ENCODE data around the gene AOPEP.

The AOPEP gene

GRCh38 chr9:95131023-95131943 lies 404.8 kb downstream of the AOPEP start:
- Histone ChIP-seq H3K36me3 (no peaks in the 10 kb centered on the region), H3K27me3 (no peaks in the 10 kb centered on the region), H3K9me3 (no peaks in the 10 kb centered on the region), H3K4me1 (peaks cover 0 to 21% (median 8%) of the 10 kb centered on the region in 4 donors), H3K4me3 (no peak overlapping the region), H3K27ac (no peak overlapping the region)
- peak; percentile 81 to 85 for TF ChIP-seq CTCF (IDR thresholded peaks at IDR 0.05)
- intact Hi-C loops (cut with DNase I; ENCODE audit: low total_unique reads) = loop anchor here (5.0 kb wide), 1 partner anchor 449 kb away; no protein-coding TSS in a partner anchor
- DNase-seq = peak in 1 of 2 donors; percentile 76

- intact Hi-C loops (cut with DNase I; ENCODE audit: low total_unique reads) = loop anchor here (5.0 kb wide), 1 partner anchor 450 kb away; no protein-coding TSS in a partner anchor
- no peak for DNase-seq
These were observed 406.1 kb downstream of the AOPEP start for GRCh38 chr9:95132366-95133324.

GRCh38 chr9:95133325-95133705 lies 406.8 kb downstream of the AOPEP start:
- no peak for TF ChIP-seq CTCF (IDR thresholded peaks at IDR 0.05)
- no peaks in the 10 kb centered on the region for H3K36me3 ChIP-seq
- H3K4me3 ChIP-seq = no peak overlapping the region
- no peak overlapping the region for H3K27ac ChIP-seq
- peaks cover 0 to 4% (median 2%) of the 10 kb centered on the region in 4 donors for H3K4me1 ChIP-seq
- H3K9me3 ChIP-seq = no peaks in the 10 kb centered on the region
- H3K27me3 ChIP-seq = no peaks in the 10 kb centered on the region
- intact Hi-C loops (cut with DNase I; ENCODE audit: low total_unique reads) = loop anchor here (5.0 kb wide), 1 partner anchor 451 kb away; no protein-coding TSS in a partner anchor
- DNase-seq = no peak

More at GRCh38 chr9:95132366-95133324, 406.1 kb downstream of the AOPEP start:
- H3K36me3 ChIP-seq = no peaks in the 10 kb centered on the region
- no peak overlapping the region for H3K4me3 ChIP-seq
- peaks cover 0 to 8% (median 2%) of the 10 kb centered on the region in 4 donors for H3K4me1 ChIP-seq
- no peaks in the 10 kb centered on the region for H3K27me3 ChIP-seq
- H3K27ac ChIP-seq = no peak overlapping the region
- H3K9me3 ChIP-seq = no peaks in the 10 kb centered on the region
- TF ChIP-seq CTCF (IDR thresholded peaks at IDR 0.05) = no peak

- no peaks in the 10 kb centered on the region for H3K36me3 ChIP-seq
- H3K4me3 ChIP-seq = no peak overlapping the region
- H3K27me3 ChIP-seq = no peaks in the 10 kb centered on the region
- TF ChIP-seq CTCF (IDR thresholded peaks at IDR 0.05) = no peak
- DNase-seq = no peak
- H3K27ac ChIP-seq = no peak overlapping the region
- H3K9me3 ChIP-seq = no peaks in the 10 kb centered on the region
- peaks cover 0 to 4% (median 2%) of the 10 kb centered on the region in 4 donors for H3K4me1 ChIP-seq
- intact Hi-C loops (cut with DNase I; ENCODE audit: low total_unique reads) = loop anchor here (5.0 kb wide), 1 partner anchor 452 kb away; no protein-coding TSS in a partner anchor
These were observed 408.0 kb downstream of the AOPEP start for GRCh38 chr9:95134457-95134881.

GRCh38 chr9:95135756-95136155 lies 409.3 kb downstream of the AOPEP start:
- Histone ChIP-seq H3K27me3 (no peaks in the 10 kb centered on the region), H3K4me3 (no peak overlapping the region), H3K4me1 (peaks cover 0 to 8% (median 2%) of the 10 kb centered on the region in 4 donors), H3K9me3 (no peaks in the 10 kb centered on the region), H3K36me3 (no peaks in the 10 kb centered on the region), H3K27ac (no peak overlapping the region)
- DNase-seq = no peak
- intact Hi-C loops (cut with DNase I; ENCODE audit: low total_unique reads) = no loop called here
- no peak for TF ChIP-seq CTCF (IDR thresholded peaks at IDR 0.05)

Data from tibial artery (tissue), 4 donors.